B cell (primary cell): ENCODE results near the gene GRM3. TPM values are rescaled to one million over a fixed set of nuclear protein-coding genes. Genes with fewer than 3 reads are reported as not detected.

Experiments used
- ATAC-seq: fragments of 200-7000 bp; cut with Tn5 transposase; one replicate; pipeline ENCODE4 v1.10.0; 2021; ENCODE audit warnings: low read depth, mild to moderate bottlenecking, moderate number of reproducible peaks, moderate library complexity
- CTCF ChIA-PET: fragments of 350-600 bp; sonication (Branson Sonifier 250); formaldehyde crosslinking; loops from one replicate; lab custom pipeline; 2021; ENCODE audit warnings: antibody characterized with exemption, inconsistent platforms; lab: Charles Lee
- POLR2A ChIA-PET: fragments of 350-600 bp; sonication (Branson Sonifier 250); formaldehyde crosslinking; loops from one replicate; lab custom pipeline; 2021; ENCODE audit warnings: antibody characterized with exemption; lab: Charles Lee
- DNase-seq: peaks from one replicate; pipeline ENCODE4 v3.0.0; 2013
- H2AFZ ChIP-seq: 2 replicates; pipeline ENCODE4 v1.6.1; 2012; ENCODE audit warnings: mild to moderate bottlenecking, low read depth, low read length; ENCODE audit not compliant: insufficient read depth, poor library complexity, severe bottlenecking
- H3K27ac ChIP-seq, 2 donors: 1 replicate in 1 of 2; 2 replicates in 1 of 2; pipeline ENCODE4 v1.5.1; 2012 to 2013; ENCODE audit warnings: low read length in 2 of 2, mild to moderate bottlenecking in 2 of 2, moderate library complexity in 1 of 2
- H3K27me3 ChIP-seq, 4 experiments: fragments of 200-600 bp in 1 of 4; sonication (generic) in 1 of 4; replicated peaks in 1 of 4; 1 replicate in 2 of 4; 2 replicates in 2 of 4; pipeline versions ENCODE4 v1.6.1 to v1.7.0; 2013 to 2016; ENCODE audit warnings: low read length in 3 of 4, mild to moderate bottlenecking in 2 of 4, mixed read lengths in 1 of 4, moderate library complexity in 1 of 4; ENCODE audit not compliant: insufficient read depth in 4 of 4, control insufficient read depth in 3 of 4; ENCODE audit errors: control extremely low read depth in 1 of 4
- H3K36me3 ChIP-seq, 2 experiments: replicated peaks in 1 of 2; 1 replicate in 1 of 2; 2 replicates in 1 of 2; pipeline versions ENCODE4 v1.6.1 to v1.7.1; 2013; ENCODE audit warnings: low read length in 1 of 2; ENCODE audit not compliant: insufficient read depth in 2 of 2, control insufficient read depth in 1 of 2; ENCODE audit errors: control extremely low read depth in 1 of 2, extremely low read depth in 1 of 2
- H3K4me1 ChIP-seq, 2 donors: fragments of 200-600 bp in 1 of 2; sonication (generic) in 1 of 2; 1 replicate in 1 of 2; 2 replicates in 1 of 2; pipeline versions ENCODE4 v1.5.1 to v1.6.1; 2013 to 2017; ENCODE audit warnings: low read length in 2 of 2; ENCODE audit not compliant: control insufficient read depth in 2 of 2, insufficient read depth in 2 of 2
- H3K4me2 ChIP-seq: replicated peaks from 2 replicates; pipeline ENCODE3; 2012; ENCODE audit warnings: mild to moderate bottlenecking, low read depth, low read length; ENCODE audit not compliant: poor library complexity, severe bottlenecking
- H3K4me3 ChIP-seq, 5 experiments: fragments of 200-600 bp in 1 of 5; sonication (generic) in 1 of 5; 1 replicate in 3 of 5; 2 replicates in 2 of 5; pipeline versions ENCODE4 v1.5.1 to v1.7.0; 2011 to 2016; ENCODE audit warnings: low read length in 4 of 5, mild to moderate bottlenecking in 4 of 5, low read depth in 2 of 5, control low read depth in 1 of 5, moderate library complexity in 1 of 5; ENCODE audit not compliant: insufficient read depth in 1 of 5; ENCODE audit errors: control extremely low read depth in 1 of 5, extremely low read depth in 1 of 5
- H3K79me2 ChIP-seq: fragments of 200-600 bp; sonication (generic); one replicate; pipeline ENCODE4 v1.6.0; 2016; ENCODE audit warnings: low read length; ENCODE audit not compliant: control insufficient read depth, insufficient read depth
- H3K9ac ChIP-seq: fragments of 200-600 bp; sonication (generic); 2 replicates; pipeline ENCODE4 v1.6.1; 2017; ENCODE audit warnings: mild to moderate bottlenecking, low read length, moderate library complexity
- H3K9me3 ChIP-seq, 3 donors: one replicate each; pipeline versions ENCODE4 v1.6.1 to v1.7.1; 2013; ENCODE audit warnings: low read length in 2 of 3; ENCODE audit not compliant: control insufficient read depth in 2 of 3, insufficient read depth in 1 of 3; ENCODE audit errors: control extremely low read depth in 1 of 3
- H4K20me1 ChIP-seq: 2 replicates; pipeline ENCODE4 v1.6.0; 2012; ENCODE audit warnings: mild to moderate bottlenecking, low read length; ENCODE audit not compliant: insufficient read depth, control insufficient read depth, poor library complexity, severe bottlenecking
- H3K27ac Mint-ChIP-seq: one replicate; pipeline ENCODE4 v1.8.0; 2021; ENCODE audit warnings: mixed read lengths
- H3K27me3 Mint-ChIP-seq: one replicate; pipeline ENCODE4 v1.8.0; 2021; ENCODE audit warnings: mixed read lengths
- H3K4me1 Mint-ChIP-seq: one replicate; pipeline ENCODE4 v1.8.0; 2021; ENCODE audit warnings: mixed read lengths
- H3K4me3 Mint-ChIP-seq: one replicate; pipeline ENCODE4 v1.8.0; 2021; ENCODE audit warnings: mixed read lengths
- H3K9me3 Mint-ChIP-seq: one replicate; pipeline ENCODE4 v1.8.0; 2022; ENCODE audit warnings: mixed read lengths; ENCODE audit not compliant: insufficient read depth
- CTCF ChIP-seq: fragments of 200-600 bp; IDR thresholded peaks from one replicate; pipeline ENCODE4 v1.8.0; 2022; ENCODE audit warnings: antibody characterized with exemption, mild to moderate bottlenecking
- EZH2 ChIP-seq: IDR thresholded peaks from 2 replicates; pipeline ENCODE4 v1.6.1; 2012; ENCODE audit warnings: borderline replicate concordance, low read depth, mild to moderate bottlenecking, moderate library complexity, low read length; ENCODE audit not compliant: insufficient read depth, poor library complexity, severe bottlenecking
- WGBS: methylation state at CpG from one replicate; pipeline ENCODE4 v1.1.5; 2013; ENCODE audit warnings: missing lambda C conversion rate; ENCODE audit not compliant: insufficient coverage; 5-methylcytosine and 5-hydroxymethylcytosine counted together
- intact Hi-C: fragments of 100-400 bp; cut with micrococcal nuclease; formaldehyde crosslinking; loops from one replicate; pipeline ENCODE4 v1.10.0; 2022
- polyA plus RNA-seq: library from polyadenylated mRNA; depleted of rRNA; stranded (reverse); fragments of >200 nt; gene quantifications from 2 replicates; pipeline ENCODE4 v1.2.3, GENCODE V29; 2012
- total RNA-seq, 2 donors: library from RNA; stranded (reverse); fragments of 120-200 nt in 1 of 2; gene quantifications; 1 replicate in 1 of 2; 2 replicates in 1 of 2; pipeline versions ENCODE4 v1.2.3 to v1.2.4, GENCODE V29; 2013 to 2022

GRM3 gene
- total and polyA plus RNA-seq, 2 donors (not counting 1 experiment from before 2014, with no cell fraction given) = not detected

GRCh38 chr7:86664486-86664885 is 20.8 kb downstream of the GRM3 start:
- no peak for TF ChIP-seq EZH2
- no peak for TF ChIP-seq CTCF
- H3K4me3 Mint-ChIP-seq = no peak overlapping the region
- Histone ChIP-seq H3K79me2 (no peaks in the 10 kb centered on the region), H2AFZ (no peak overlapping the region), H4K20me1 (no peaks in the 10 kb centered on the region), H3K9ac (no peak overlapping the region), H3K36me3 (no peaks in the 10 kb centered on the region), H3K4me2 (no peak overlapping the region), H3K9me3 (no peaks in the 10 kb centered on the region), H3K4me3 (no peak overlapping the region), H3K27ac (no peak overlapping the region), H3K4me1 (no peaks in the 10 kb centered on the region), H3K27me3 (no peaks in the 10 kb centered on the region)
- intact Hi-C loops = no loop called here
- no peaks in the 10 kb centered on the region for H3K27me3 Mint-ChIP-seq
- no peaks in the 10 kb centered on the region for H3K9me3 Mint-ChIP-seq
- ChIA-PET POLR2A (no interaction called here), CTCF (interaction anchor here (0.8 kb wide), 1 partner anchor 71 kb away, joined by 3 read pairs; no protein-coding TSS in a partner anchor)
- no peak for DNase-seq
- H3K4me1 Mint-ChIP-seq = no peaks in the 10 kb centered on the region
- no CpG with 5 or more reads among the region's 1 CpG for WGBS
- ATAC-seq = no peak
- H3K27ac Mint-ChIP-seq = no peak overlapping the region

- Histone ChIP-seq H3K4me3 (no peak overlapping the region), H3K9me3 (no peaks in the 10 kb centered on the region), H3K9ac (no peak overlapping the region), H3K79me2 (no peaks in the 10 kb centered on the region), H3K36me3 (no peaks in the 10 kb centered on the region), H3K27ac (no peak overlapping the region), H4K20me1 (no peaks in the 10 kb centered on the region), H3K27me3 (no peaks in the 10 kb centered on the region), H3K4me2 (no peak overlapping the region), H3K4me1 (no peaks in the 10 kb centered on the region), H2AFZ (no peak overlapping the region)
- no peaks in the 10 kb centered on the region for H3K27me3 Mint-ChIP-seq
- no peaks in the 10 kb centered on the region for H3K9me3 Mint-ChIP-seq
- no CpG with 5 or more reads among the region's 5 CpGs for WGBS
- intact Hi-C loops = no loop called here
- TF ChIP-seq CTCF (no peak), EZH2 (no peak)
- ATAC-seq (no peak), DNase-seq (no peak)
- ChIA-PET CTCF (interaction anchor here (0.8 kb wide), 1 partner anchor 70 kb away, joined by 3 read pairs; no protein-coding TSS in a partner anchor), POLR2A (no interaction called here)
- H3K4me1 Mint-ChIP-seq = no peaks in the 10 kb centered on the region
- H3K27ac Mint-ChIP-seq = no peak overlapping the region
- no peak overlapping the region for H3K4me3 Mint-ChIP-seq
Observed at GRCh38 chr7:86664991-86665390, 21.3 kb downstream of the GRM3 start.
